HEK293 (cell line): Measurements from ENCODE around the gene KBTBD3.

Experiments
- CTCF ChIA-PET: fragments of 350-600 bp; formaldehyde crosslinking; extraction: SDS; loops from one replicate; lab custom pipeline; 2021; ENCODE audit warnings: antibody characterized with exemption; lab: Yijun Ruan, JAX
- POLR2A ChIA-PET: fragments of 300-600 bp; formaldehyde crosslinking; extraction: SDS; loops from one replicate; lab custom pipeline; 2020; ENCODE audit warnings: antibody characterized with exemption, inconsistent platforms; lab: Yijun Ruan, JAX
- H3K27ac ChIP-seq: fragments of 200-500 bp; sonication (Bioruptor generic); 2 replicates; pipeline ENCODE4 v1.5.1; 2014; ENCODE audit warnings: low read depth, low read length, control low read depth, inconsistent platforms; ENCODE audit errors: extremely low read depth
- H3K36me3 ChIP-seq, 2 experiments: fragments of 200-500 bp in 1 of 2; sonication (Bioruptor generic) in 1 of 2; 1 replicate in 1 of 2; 2 replicates in 1 of 2; pipeline ENCODE4 v1.5.1; 2014 to 2017; ENCODE audit warnings: inconsistent platforms in 2 of 2, low read length in 2 of 2; ENCODE audit not compliant: control insufficient read depth in 2 of 2, insufficient read depth in 1 of 2
- H3K4me1 ChIP-seq: fragments of 200-500 bp; sonication (Bioruptor generic); 2 replicates; pipeline ENCODE4 v1.5.1; 2014; ENCODE audit warnings: mild to moderate bottlenecking, low read length, inconsistent platforms; ENCODE audit not compliant: control insufficient read depth, insufficient read depth
- H3K4me3 ChIP-seq: 2 replicates; pipeline ENCODE4 v1.5.1; 2011; ENCODE audit warnings: low read depth, mild to moderate bottlenecking, control low read depth, low read length, moderate library complexity
- H3K9me3 ChIP-seq: fragments of 200-500 bp; sonication (Bioruptor generic); 2 replicates; pipeline ENCODE4 v1.5.1; 2014; ENCODE audit warnings: low read depth, low read length, inconsistent platforms; ENCODE audit not compliant: control insufficient read depth, insufficient read depth
- EGR2 ChIP-seq: fragments of 450-650 bp; formaldehyde crosslinking; IDR thresholded peaks from 2 replicates; pipeline ENCODE4 v1.5.1; 2016; ENCODE audit warnings: low read depth, missing biosample characterization, missing genetic modification characterization
- REPIN1 ChIP-seq: fragments of 450-650 bp; formaldehyde crosslinking; IDR thresholded peaks from 2 replicates; pipeline ENCODE4 v1.5.1; 2017; ENCODE audit warnings: missing biosample characterization, missing genetic modification characterization, low read depth
- TRIM28 ChIP-seq: IDR thresholded peaks from 2 replicates; pipeline ENCODE4 v1.6.1; 2011; ENCODE audit warnings: low read length, control low read depth, borderline replicate concordance
- ZBTB20 ChIP-seq: fragments of 450-650 bp; formaldehyde crosslinking; IDR thresholded peaks from 2 replicates; pipeline ENCODE4 v1.5.1; 2016; ENCODE audit warnings: missing biosample characterization, missing genetic modification characterization
- ZEB2 ChIP-seq: fragments of 450-650 bp; formaldehyde crosslinking; IDR thresholded peaks from 2 replicates; pipeline ENCODE4 v1.5.1; 2016; ENCODE audit warnings: missing biosample characterization, missing genetic modification characterization
- ZNF140 ChIP-seq: fragments of 450-650 bp; formaldehyde crosslinking; IDR thresholded peaks from 2 replicates; pipeline ENCODE4 v1.5.1; 2016; ENCODE audit warnings: missing biosample characterization, missing genetic modification characterization
- ZNF146 ChIP-seq: fragments of 450-650 bp; formaldehyde crosslinking; IDR thresholded peaks from 2 replicates; pipeline ENCODE4 v1.5.1; 2016; ENCODE audit warnings: missing biosample characterization, missing genetic modification characterization
- ZNF157 ChIP-seq: fragments of 450-650 bp; formaldehyde crosslinking; IDR thresholded peaks from 2 replicates; pipeline ENCODE4 v1.5.1; 2016; ENCODE audit warnings: missing biosample characterization, missing genetic modification characterization
- ZNF2 ChIP-seq: fragments of 450-650 bp; formaldehyde crosslinking; IDR thresholded peaks from 2 replicates; pipeline ENCODE4 v1.5.1; 2016; ENCODE audit warnings: missing biosample characterization, missing genetic modification characterization
- ZNF214 ChIP-seq: fragments of 450-650 bp; formaldehyde crosslinking; IDR thresholded peaks from 2 replicates; pipeline ENCODE4 v1.5.1; 2017; ENCODE audit warnings: missing biosample characterization, mild to moderate bottlenecking, missing genetic modification characterization, borderline replicate concordance
- ZNF324 ChIP-seq: fragments of 450-650 bp; formaldehyde crosslinking; IDR thresholded peaks from 2 replicates; pipeline ENCODE4 v1.5.1; 2016; ENCODE audit warnings: missing biosample characterization, missing genetic modification characterization
- ZNF529 ChIP-seq: fragments of 450-650 bp; formaldehyde crosslinking; IDR thresholded peaks from 2 replicates; pipeline ENCODE4 v1.5.1; 2017; ENCODE audit warnings: missing genetic modification characterization, missing biosample characterization; ENCODE audit not compliant: insufficient replicate concordance
- ZNF544 ChIP-seq: fragments of 450-650 bp; formaldehyde crosslinking; IDR thresholded peaks from 2 replicates; pipeline ENCODE4 v1.5.0; 2017; ENCODE audit warnings: missing biosample characterization, missing genetic modification characterization
- ZNF548 ChIP-seq: fragments of 450-650 bp; formaldehyde crosslinking; IDR thresholded peaks from 2 replicates; pipeline ENCODE4 v1.5.1; 2016; ENCODE audit warnings: missing biosample characterization, missing genetic modification characterization
- ZNF621 ChIP-seq: fragments of 450-650 bp; formaldehyde crosslinking; IDR thresholded peaks from 2 replicates; pipeline ENCODE4 v1.5.1; 2017; ENCODE audit warnings: missing biosample characterization, missing genetic modification characterization
- ZNF660 ChIP-seq: fragments of 450-650 bp; IDR thresholded peaks from 2 replicates; pipeline ENCODE4 v1.5.1; 2018; ENCODE audit warnings: missing biosample characterization, mild to moderate bottlenecking, missing genetic modification characterization
- ZNF677 ChIP-seq: fragments of 450-650 bp; IDR thresholded peaks from 2 replicates; pipeline ENCODE4 v1.5.0; 2018; ENCODE audit warnings: missing biosample characterization, mild to moderate bottlenecking, missing genetic modification characterization, moderate library complexity
- ZNF785 ChIP-seq: fragments of 450-650 bp; formaldehyde crosslinking; IDR thresholded peaks from 2 replicates; pipeline ENCODE4 v1.5.1; 2016; ENCODE audit warnings: missing biosample characterization, missing genetic modification characterization
- ZNF843 ChIP-seq: fragments of 450-650 bp; formaldehyde crosslinking; IDR thresholded peaks from 2 replicates; pipeline ENCODE4 v1.5.1; 2016; ENCODE audit warnings: missing biosample characterization, missing genetic modification characterization
- TF ChIP-seq, protein P1 (sequence below): fragments of 450-650 bp; formaldehyde crosslinking; IDR thresholded peaks from 2 replicates; pipeline ENCODE4 v1.5.1; 2016; ENCODE audit warnings: missing biosample characterization, missing genetic modification characterization
- TF ChIP-seq, protein P2 (sequence below): fragments of 450-650 bp; formaldehyde crosslinking; IDR thresholded peaks from 2 replicates; pipeline ENCODE4 v1.5.1; 2016; ENCODE audit warnings: missing biosample characterization, missing genetic modification characterization
- TF ChIP-seq, protein P3 (sequence below): fragments of 450-650 bp; formaldehyde crosslinking; IDR thresholded peaks from 2 replicates; pipeline ENCODE4 v1.5.1; 2016; ENCODE audit warnings: missing biosample characterization, missing genetic modification characterization
- TF ChIP-seq, protein P4 (sequence below): fragments of 450-650 bp; formaldehyde crosslinking; IDR thresholded peaks from 2 replicates; pipeline ENCODE4 v1.5.1; 2017; ENCODE audit warnings: missing biosample characterization, missing genetic modification characterization
- TF ChIP-seq, protein P5 (sequence below): fragments of 450-650 bp; formaldehyde crosslinking; IDR thresholded peaks from 2 replicates; pipeline ENCODE4 v1.5.1; 2017; ENCODE audit warnings: missing biosample characterization, missing genetic modification characterization

KBTBD3 gene

DNA sequence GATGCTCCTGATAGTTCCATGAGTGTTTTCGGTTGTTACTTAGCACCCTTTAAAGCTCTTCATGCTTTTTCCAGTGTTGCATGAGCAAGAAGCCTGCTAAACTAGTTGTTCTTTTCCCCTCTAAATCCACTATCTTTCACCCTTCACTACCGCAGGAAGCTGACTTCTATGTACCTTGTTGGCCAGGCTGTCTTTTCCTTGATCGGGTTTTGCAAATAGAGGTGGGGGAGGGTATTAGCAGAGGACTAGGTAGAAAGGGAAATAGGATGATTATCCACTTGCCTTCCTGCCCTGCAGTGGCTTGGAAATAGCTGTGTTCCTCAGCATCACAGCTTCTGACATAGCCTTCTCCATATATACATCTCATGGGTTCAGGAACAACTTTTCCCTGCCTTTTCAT is 24.2 kb upstream of the KBTBD3 start (continued):
- TF ChIP-seq ZNF660 (tag by site-specific recombination), result no peak
- no peak for TF ChIP-seq ZNF214 (tag by site-specific recombination)

DNA sequence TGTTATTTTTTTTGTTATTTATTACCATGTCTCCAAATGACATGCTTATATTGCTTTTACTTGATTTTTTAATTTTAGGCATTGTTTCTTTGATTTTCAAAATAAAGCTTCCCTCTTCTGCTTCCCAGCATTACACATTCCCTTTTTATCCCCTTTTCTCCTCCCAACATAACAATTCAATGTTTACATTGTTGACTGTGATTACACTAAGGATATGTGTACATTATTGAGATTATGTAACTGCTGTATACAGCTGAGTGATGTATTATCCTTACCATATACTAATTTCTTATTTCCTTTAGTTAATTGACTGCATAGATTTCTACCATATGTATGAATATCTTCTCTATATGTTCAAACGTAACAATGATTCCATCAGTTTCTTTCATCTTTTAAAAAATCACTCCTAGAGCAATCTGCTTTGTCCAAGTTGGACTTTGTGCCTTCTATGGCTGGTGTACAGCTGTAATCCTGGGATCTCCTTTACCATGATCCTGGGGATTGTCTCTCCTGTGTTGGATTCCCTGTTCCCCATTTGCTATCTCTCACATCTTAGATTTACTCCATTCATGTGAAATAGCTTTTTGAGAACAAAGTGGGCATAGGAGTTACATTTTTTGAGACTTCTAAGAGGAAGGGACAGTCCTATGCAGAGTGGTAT is 21.9 kb upstream of the KBTBD3 start:
- CTCF ChIA-PET, result interaction anchor here (0.5 to 1.4 kb wide), 3 partner anchors 23 to 1817 kb away, joined by 3 to 5 read pairs (median 5); no protein-coding TSS in a partner anchor
- H3K4me1 ChIP-seq, result no peaks in the 10 kb centered on the region
- H3K27ac ChIP-seq, result no peak overlapping the region
- POLR2A ChIA-PET, result no interaction called here
- H3K36me3 ChIP-seq, result peaks cover 4 to 53% of the 10 kb centered on the region in 2 experiments; a peak in 2 of 3 replicates
- H3K9me3 ChIP-seq, result no peaks in the 10 kb centered on the region
- TF ChIP-seq REPIN1 (tag by site-specific recombination) (no peak), ZNF157 (no peak), ZEB2 (tag by site-specific recombination) (no peak), ZNF529 (tag by site-specific recombination) (no peak), ZNF544 (no peak), ZNF324 (tag by site-specific recombination) (no peak)
- no peak overlapping the region for H3K4me3 ChIP-seq

DNA sequence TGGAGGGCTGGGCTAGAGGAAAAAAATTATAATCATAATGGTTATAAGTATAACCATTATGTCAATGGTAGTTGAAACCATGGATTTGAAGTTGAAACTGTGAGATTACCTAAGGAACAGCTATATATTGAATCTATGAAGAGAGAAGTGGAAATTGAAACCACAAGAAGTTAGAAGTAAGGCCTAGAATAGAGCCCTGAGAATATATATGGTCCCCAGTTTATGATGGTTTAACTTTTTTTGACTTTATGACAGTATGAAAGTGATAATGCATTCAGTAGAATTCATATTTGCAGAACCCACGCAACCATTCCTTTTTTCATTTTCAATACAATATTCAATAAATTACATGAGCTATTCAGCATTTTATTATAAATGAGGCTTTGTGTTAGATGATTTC is 15.3 kb upstream of the KBTBD3 start:
- Histone ChIP-seq H3K27ac (no peak overlapping the region), H3K4me3 (no peak overlapping the region), H3K36me3 (peaks cover 3 to 81% of the 10 kb centered on the region in 2 experiments; a peak in 2 of 3 replicates), H3K4me1 (no peaks in the 10 kb centered on the region), H3K9me3 (no peaks in the 10 kb centered on the region)
- CTCF ChIA-PET, result no interaction called here
- POLR2A ChIA-PET, result interaction anchor here (2.1 kb wide), 1 partner anchor 15 kb away, joined by 8 read pairs; the partner anchor contains the start of genes AASDHPPT and KBTBD3
- TF ChIP-seq, protein P1, sequence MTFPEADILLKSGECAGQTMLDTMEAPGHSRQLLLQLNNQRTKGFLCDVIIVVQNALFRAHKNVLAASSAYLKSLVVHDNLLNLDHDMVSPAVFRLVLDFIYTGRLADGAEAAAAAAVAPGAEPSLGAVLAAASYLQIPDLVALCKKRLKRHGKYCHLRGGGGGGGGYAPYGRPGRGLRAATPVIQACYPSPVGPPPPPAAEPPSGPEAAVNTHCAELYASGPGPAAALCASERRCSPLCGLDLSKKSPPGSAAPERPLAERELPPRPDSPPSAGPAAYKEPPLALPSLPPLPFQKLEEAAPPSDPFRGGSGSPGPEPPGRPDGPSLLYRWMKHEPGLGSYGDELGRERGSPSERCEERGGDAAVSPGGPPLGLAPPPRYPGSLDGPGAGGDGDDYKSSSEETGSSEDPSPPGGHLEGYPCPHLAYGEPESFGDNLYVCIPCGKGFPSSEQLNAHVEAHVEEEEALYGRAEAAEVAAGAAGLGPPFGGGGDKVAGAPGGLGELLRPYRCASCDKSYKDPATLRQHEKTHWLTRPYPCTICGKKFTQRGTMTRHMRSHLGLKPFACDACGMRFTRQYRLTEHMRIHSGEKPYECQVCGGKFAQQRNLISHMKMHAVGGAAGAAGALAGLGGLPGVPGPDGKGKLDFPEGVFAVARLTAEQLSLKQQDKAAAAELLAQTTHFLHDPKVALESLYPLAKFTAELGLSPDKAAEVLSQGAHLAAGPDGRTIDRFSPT, result no peak
- TF ChIP-seq, protein P2, sequence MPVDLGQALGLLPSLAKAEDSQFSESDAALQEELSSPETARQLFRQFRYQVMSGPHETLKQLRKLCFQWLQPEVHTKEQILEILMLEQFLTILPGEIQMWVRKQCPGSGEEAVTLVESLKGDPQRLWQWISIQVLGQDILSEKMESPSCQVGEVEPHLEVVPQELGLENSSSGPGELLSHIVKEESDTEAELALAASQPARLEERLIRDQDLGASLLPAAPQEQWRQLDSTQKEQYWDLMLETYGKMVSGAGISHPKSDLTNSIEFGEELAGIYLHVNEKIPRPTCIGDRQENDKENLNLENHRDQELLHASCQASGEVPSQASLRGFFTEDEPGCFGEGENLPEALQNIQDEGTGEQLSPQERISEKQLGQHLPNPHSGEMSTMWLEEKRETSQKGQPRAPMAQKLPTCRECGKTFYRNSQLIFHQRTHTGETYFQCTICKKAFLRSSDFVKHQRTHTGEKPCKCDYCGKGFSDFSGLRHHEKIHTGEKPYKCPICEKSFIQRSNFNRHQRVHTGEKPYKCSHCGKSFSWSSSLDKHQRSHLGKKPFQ (tag by site-specific recombination), result no peak
- TF ChIP-seq ZNF785 (tag by site-specific recombination), result no peak
- no peak for TF ChIP-seq ZNF548 (tag by site-specific recombination)
- TF ChIP-seq, protein P3, sequence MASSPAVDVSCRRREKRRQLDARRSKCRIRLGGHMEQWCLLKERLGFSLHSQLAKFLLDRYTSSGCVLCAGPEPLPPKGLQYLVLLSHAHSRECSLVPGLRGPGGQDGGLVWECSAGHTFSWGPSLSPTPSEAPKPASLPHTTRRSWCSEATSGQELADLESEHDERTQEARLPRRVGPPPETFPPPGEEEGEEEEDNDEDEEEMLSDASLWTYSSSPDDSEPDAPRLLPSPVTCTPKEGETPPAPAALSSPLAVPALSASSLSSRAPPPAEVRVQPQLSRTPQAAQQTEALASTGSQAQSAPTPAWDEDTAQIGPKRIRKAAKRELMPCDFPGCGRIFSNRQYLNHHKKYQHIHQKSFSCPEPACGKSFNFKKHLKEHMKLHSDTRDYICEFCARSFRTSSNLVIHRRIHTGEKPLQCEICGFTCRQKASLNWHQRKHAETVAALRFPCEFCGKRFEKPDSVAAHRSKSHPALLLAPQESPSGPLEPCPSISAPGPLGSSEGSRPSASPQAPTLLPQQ (tag by site-specific recombination), result no peak
- TF ChIP-seq, protein P4, sequence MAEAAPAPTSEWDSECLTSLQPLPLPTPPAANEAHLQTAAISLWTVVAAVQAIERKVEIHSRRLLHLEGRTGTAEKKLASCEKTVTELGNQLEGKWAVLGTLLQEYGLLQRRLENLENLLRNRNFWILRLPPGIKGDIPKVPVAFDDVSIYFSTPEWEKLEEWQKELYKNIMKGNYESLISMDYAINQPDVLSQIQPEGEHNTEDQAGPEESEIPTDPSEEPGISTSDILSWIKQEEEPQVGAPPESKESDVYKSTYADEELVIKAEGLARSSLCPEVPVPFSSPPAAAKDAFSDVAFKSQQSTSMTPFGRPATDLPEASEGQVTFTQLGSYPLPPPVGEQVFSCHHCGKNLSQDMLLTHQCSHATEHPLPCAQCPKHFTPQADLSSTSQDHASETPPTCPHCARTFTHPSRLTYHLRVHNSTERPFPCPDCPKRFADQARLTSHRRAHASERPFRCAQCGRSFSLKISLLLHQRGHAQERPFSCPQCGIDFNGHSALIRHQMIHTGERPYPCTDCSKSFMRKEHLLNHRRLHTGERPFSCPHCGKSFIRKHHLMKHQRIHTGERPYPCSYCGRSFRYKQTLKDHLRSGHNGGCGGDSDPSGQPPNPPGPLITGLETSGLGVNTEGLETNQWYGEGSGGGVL (tag by site-specific recombination), result no peak
- no peak for TF ChIP-seq ZNF677 (tag by site-specific recombination)
- no peak for TF ChIP-seq ZNF529 (tag by site-specific recombination)
- no peak for TF ChIP-seq TRIM28
- TF ChIP-seq ZNF843 (tag by site-specific recombination), result no peak
- no peak for TF ChIP-seq EGR2
- TF ChIP-seq ZNF140, result no peak
- TF ChIP-seq, protein P5, sequence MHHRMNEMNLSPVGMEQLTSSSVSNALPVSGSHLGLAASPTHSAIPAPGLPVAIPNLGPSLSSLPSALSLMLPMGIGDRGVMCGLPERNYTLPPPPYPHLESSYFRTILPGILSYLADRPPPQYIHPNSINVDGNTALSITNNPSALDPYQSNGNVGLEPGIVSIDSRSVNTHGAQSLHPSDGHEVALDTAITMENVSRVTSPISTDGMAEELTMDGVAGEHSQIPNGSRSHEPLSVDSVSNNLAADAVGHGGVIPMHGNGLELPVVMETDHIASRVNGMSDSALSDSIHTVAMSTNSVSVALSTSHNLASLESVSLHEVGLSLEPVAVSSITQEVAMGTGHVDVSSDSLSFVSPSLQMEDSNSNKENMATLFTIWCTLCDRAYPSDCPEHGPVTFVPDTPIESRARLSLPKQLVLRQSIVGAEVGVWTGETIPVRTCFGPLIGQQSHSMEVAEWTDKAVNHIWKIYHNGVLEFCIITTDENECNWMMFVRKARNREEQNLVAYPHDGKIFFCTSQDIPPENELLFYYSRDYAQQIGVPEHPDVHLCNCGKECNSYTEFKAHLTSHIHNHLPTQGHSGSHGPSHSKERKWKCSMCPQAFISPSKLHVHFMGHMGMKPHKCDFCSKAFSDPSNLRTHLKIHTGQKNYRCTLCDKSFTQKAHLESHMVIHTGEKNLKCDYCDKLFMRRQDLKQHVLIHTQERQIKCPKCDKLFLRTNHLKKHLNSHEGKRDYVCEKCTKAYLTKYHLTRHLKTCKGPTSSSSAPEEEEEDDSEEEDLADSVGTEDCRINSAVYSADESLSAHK (tag by site-specific recombination), result no peak
- TF ChIP-seq REPIN1 (tag by site-specific recombination), result no peak
- TF ChIP-seq ZNF621, result no peak
- TF ChIP-seq ZNF2 (tag by site-specific recombination), result no peak
- TF ChIP-seq ZNF146, result no peak
- TF ChIP-seq ZBTB20 (tag by site-specific recombination), result no peak
